GM18909 (cell line): ENCODE measurements around the gene ABCC11.

ENCODE experiments used
- ATAC-seq: cut with Tn5 transposase; IDR thresholded peaks from one replicate; pipeline ENCODE4 v1.9.1; 2021; ENCODE audit warnings: mild to moderate bottlenecking; ENCODE audit not compliant: unreplicated experiment, poor library complexity

Gene ABCC11

GRCh38 chr16:48247311-48247710 lies at the start of gene ABCC11:
TSS of gene ABCC11 (minus strand) at chr16:48247539. CDS start at chr16:48231921, 15,618 bp downstream.
- no peak for ATAC-seq

GRCh38 chr16:48295488-48296281 lies 48.3 kb upstream of the ABCC11 start:
- no peak for ATAC-seq

GRCh38 chr16:48294724-48295123 lies 47.4 kb upstream of the ABCC11 start:
- ATAC-seq = no peak

GRCh38 chr16:48292452-48292851 lies 45.1 kb upstream of the ABCC11 start:
- no peak for ATAC-seq

GRCh38 chr16:48291754-48292153 lies 44.4 kb upstream of the ABCC11 start:
- no peak for ATAC-seq

- no peak for ATAC-seq
Measured at GRCh38 chr16:48291303-48291702, 44.0 kb upstream of the ABCC11 start.

- no peak for ATAC-seq
Measured at GRCh38 chr16:48287239-48287638, 39.9 kb upstream of the ABCC11 start.

- no peak for ATAC-seq
Measured at GRCh38 chr16:48284772-48285409, 37.6 kb upstream of the ABCC11 start.

- ATAC-seq = no peak
Measured at GRCh38 chr16:48282636-48283263, 35.4 kb upstream of the ABCC11 start.

- no peak for ATAC-seq
Measured at GRCh38 chr16:48280546-48280945, 33.2 kb upstream of the ABCC11 start.

- no peak for ATAC-seq
Measured at GRCh38 chr16:48279199-48279598, 31.9 kb upstream of the ABCC11 start.

GRCh38 chr16:48277158-48277557 lies 29.8 kb upstream of the ABCC11 start:
- no peak for ATAC-seq

- no peak for ATAC-seq
Measured at GRCh38 chr16:48276102-48276501, 28.8 kb upstream of the ABCC11 start.

- ATAC-seq = no peak
Measured at GRCh38 chr16:48274476-48274875, 27.1 kb upstream of the ABCC11 start.

- no peak for ATAC-seq
Measured at GRCh38 chr16:48272837-48273421, 25.6 kb upstream of the ABCC11 start.

- ATAC-seq = no peak
Measured at GRCh38 chr16:48271728-48272127, 24.4 kb upstream of the ABCC11 start.

GRCh38 chr16:48269011-48269410 lies 21.7 kb upstream of the ABCC11 start:
- ATAC-seq = no peak

GRCh38 chr16:48262631-48263030 lies 15.3 kb upstream of the ABCC11 start:
- no peak for ATAC-seq

- no peak for ATAC-seq
Measured at GRCh38 chr16:48261569-48261968, 14.2 kb upstream of the ABCC11 start.

- ATAC-seq = no peak
Measured at GRCh38 chr16:48256579-48257177, 9.3 kb upstream of the ABCC11 start.

- ATAC-seq = no peak
Measured at GRCh38 chr16:48252013-48252412, 4.7 kb upstream of the ABCC11 start.
